ENCODE measurements around the gene HSD3B7. TPM values are rescaled to one million over a fixed set of nuclear protein-coding genes. Genes with fewer than 3 reads are reported as not detected.

Gene HSD3B7
- 11.4 to 17.0 TPM (median 13.8 TPM) in 5 replicates for total RNA-seq (2022; extraction: Qiagen RNA extraction; ENCODE audit: low read depth)

DNA sequence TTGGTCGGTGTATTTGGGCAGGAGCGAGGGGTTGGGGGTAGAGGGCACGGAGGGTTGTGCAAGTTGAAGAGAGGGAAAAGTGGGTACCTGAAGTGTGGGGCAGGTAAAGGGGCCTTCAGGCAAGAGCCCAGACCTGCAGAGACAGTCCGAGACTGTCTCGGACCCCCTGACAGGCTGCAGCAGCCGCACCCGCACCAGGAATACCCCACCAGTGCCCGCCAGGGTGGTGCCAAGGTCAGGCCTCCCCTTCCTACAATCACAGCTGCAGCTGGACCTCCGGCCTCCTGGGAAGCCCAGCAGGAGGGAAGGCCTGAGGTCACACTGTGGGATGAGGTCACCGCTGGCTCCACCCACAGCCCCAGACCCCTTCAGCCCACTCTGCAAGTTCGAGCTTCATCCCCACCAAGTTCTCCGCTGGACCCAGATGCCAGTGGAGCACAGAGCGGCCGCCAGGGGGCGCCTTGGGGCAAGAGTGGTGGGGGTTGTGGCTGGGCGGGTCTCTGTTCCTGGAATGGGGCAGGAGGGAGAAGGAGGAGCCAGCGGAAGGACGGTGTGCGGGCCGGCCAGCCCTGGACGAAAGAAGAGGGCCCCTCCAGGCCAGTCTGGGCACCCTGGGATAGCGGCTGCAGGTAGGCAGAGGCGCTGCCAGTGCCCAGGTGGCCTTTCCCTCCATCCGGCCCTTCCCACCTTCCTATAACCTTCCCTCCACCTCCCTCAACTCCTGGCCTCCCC lies at the start of gene HSD3B7:
Gene HSD3B7 (plus strand): TSS at position 539 of the 732 bp plus-strand sequence. CDS start 452 bp downstream, outside the sequence.

GRCh38 chr16:30948667-30949649 lies 36.0 kb upstream of the HSD3B7 start, which contains the start of gene ORAI3:
Gene ORAI3, plus strand, starts transcription at chr16:30949068. Its CDS starts 222 bp downstream, at chr16:30949290.

GRCh38 chr16:30957456-30958174 lies 27.4 kb upstream of the HSD3B7 start, which contains the start of gene SETD1A:
Gene SETD1A, plus strand, starts transcription at chr16:30957754. Its CDS starts 978 bp downstream, at chr16:30958732.

GRCh38 chr16:31010585-31011325 lies 25.7 kb downstream of the HSD3B7 start, which contains the start of gene STX1B:
Gene STX1B, minus strand, starts transcription at chr16:31010638. Its CDS starts 242 bp downstream, at chr16:31010396.

GRCh38 chr16:31032736-31033708 lies 48.0 kb downstream of the HSD3B7 start, which contains the start of gene STX4:
Gene STX4, plus strand, starts transcription at chr16:31033558. Its CDS starts 248 bp downstream, at chr16:31033806.

Other genes starting within 250 kb of the HSD3B7 start
- 16.5 to 27.8 TPM (median 22.1 TPM) in 5 replicates for gene PHKG2, start 236.8 kb upstream of the HSD3B7 start, total RNA-seq (2022; extraction: Qiagen RNA extraction; ENCODE audit: low read depth)
- 6.2 to 9.6 TPM (median 6.7 TPM) in 5 replicates for gene CFAP119, start 223.1 kb upstream of the HSD3B7 start, total RNA-seq (2022; extraction: Qiagen RNA extraction; ENCODE audit: low read depth)
- gene RNF40, start 222.9 kb upstream of the HSD3B7 start, total RNA-seq (2022; extraction: Qiagen RNA extraction; ENCODE audit: low read depth), result 67.9 to 91.6 TPM (median 78.8 TPM) in 5 replicates
- gene ZNF629, start 198.0 kb upstream of the HSD3B7 start, total RNA-seq (2022; extraction: Qiagen RNA extraction; ENCODE audit: low read depth), result 15.7 to 19.3 TPM (median 17.4 TPM) in 5 replicates
- 26.5 to 41.9 TPM (median 38.4 TPM) in 5 replicates for gene BCL7C, start 91.1 kb upstream of the HSD3B7 start, total RNA-seq (2022; extraction: Qiagen RNA extraction; ENCODE audit: low read depth)
- gene CTF1, start 88.6 kb upstream of the HSD3B7 start, total RNA-seq (2022; extraction: Qiagen RNA extraction; ENCODE audit: low read depth), result 0.08 to 0.23 TPM (median 0.16 TPM) in 4 of 5 replicates, not detected in the other
- 11.6 to 23.8 TPM (median 19.2 TPM) in 5 replicates for gene FBXL19, start 61.6 kb upstream of the HSD3B7 start, total RNA-seq (2022; extraction: Qiagen RNA extraction; ENCODE audit: low read depth)
- 9.1 to 16.9 TPM (median 13.9 TPM) in 5 replicates for gene ORAI3, start 36.1 kb upstream of the HSD3B7 start, total RNA-seq (2022; extraction: Qiagen RNA extraction; ENCODE audit: low read depth)
- 16.7 to 23.8 TPM (median 21.6 TPM) in 5 replicates for gene SETD1A, start 27.5 kb upstream of the HSD3B7 start, total RNA-seq (2022; extraction: Qiagen RNA extraction; ENCODE audit: low read depth)
- gene STX1B, start 25.4 kb downstream of the HSD3B7 start, total RNA-seq (2022; extraction: Qiagen RNA extraction; ENCODE audit: low read depth), result 1.5 to 2.1 TPM (median 1.5 TPM) in 5 replicates
- gene STX4, start 48.4 kb downstream of the HSD3B7 start, total RNA-seq (2022; extraction: Qiagen RNA extraction; ENCODE audit: low read depth), result 62.9 to 80.5 TPM (median 68.1 TPM) in 5 replicates
- gene ZNF668, start 89.0 kb downstream of the HSD3B7 start, total RNA-seq (2022; extraction: Qiagen RNA extraction; ENCODE audit: low read depth), result 11.0 to 20.6 TPM (median 18.0 TPM) in 5 replicates
- 8.7 to 11.9 TPM (median 9.7 TPM) in 5 replicates for gene ZNF646, start 89.2 kb downstream of the HSD3B7 start, total RNA-seq (2022; extraction: Qiagen RNA extraction; ENCODE audit: low read depth)
- 0.61 to 1.4 TPM (median 1.1 TPM) in 5 replicates for gene PRSS53, start 103.7 kb downstream of the HSD3B7 start, total RNA-seq (2022; extraction: Qiagen RNA extraction; ENCODE audit: low read depth)
- 101 to 142 TPM (median 140 TPM) in 5 replicates for gene VKORC1, start 109.6 kb downstream of the HSD3B7 start, total RNA-seq (2022; extraction: Qiagen RNA extraction; ENCODE audit: low read depth)
- 34.4 to 51.3 TPM (median 45.9 TPM) in 5 replicates for gene BCKDK, start 123.2 kb downstream of the HSD3B7 start, total RNA-seq (2022; extraction: Qiagen RNA extraction; ENCODE audit: low read depth)
- 33.3 to 40.2 TPM (median 36.9 TPM) in 5 replicates for gene KAT8, start 132.5 kb downstream of the HSD3B7 start, total RNA-seq (2022; extraction: Qiagen RNA extraction; ENCODE audit: low read depth)
- gene PRSS8, start 150.5 kb downstream of the HSD3B7 start, total RNA-seq (2022; extraction: Qiagen RNA extraction; ENCODE audit: low read depth), result 0.26 to 0.91 TPM (median 0.28 TPM) in 5 replicates
- gene PRSS36, start 164.9 kb downstream of the HSD3B7 start, total RNA-seq (2022; extraction: Qiagen RNA extraction; ENCODE audit: low read depth), result 0.29 to 1.2 TPM (median 0.65 TPM) in 5 replicates
- 501 to 589 TPM (median 572 TPM) in 5 replicates for gene FUS, start 194.9 kb downstream of the HSD3B7 start, total RNA-seq (2022; extraction: Qiagen RNA extraction; ENCODE audit: low read depth)
- gene PYCARD, start 217.6 kb downstream of the HSD3B7 start, total RNA-seq (2022; extraction: Qiagen RNA extraction; ENCODE audit: low read depth), result 27.9 to 44.1 TPM (median 37.7 TPM) in 5 replicates
- 0.02 to 0.14 TPM (median 0.05 TPM) in 5 replicates for gene TRIM72, start 228.9 kb downstream of the HSD3B7 start, total RNA-seq (2022; extraction: Qiagen RNA extraction; ENCODE audit: low read depth)
- gene PYDC1, start 231.9 kb downstream of the HSD3B7 start, total RNA-seq (2022; extraction: Qiagen RNA extraction; ENCODE audit: low read depth), result not detected in 5 replicates

Data from A549 treated with RU486 at 1 μM for 4 hours (cell line).